HT1080 (cell line): ENCODE data around the gene NUB1. TPM values are rescaled to one million over a fixed set of nuclear protein-coding genes. Genes with fewer than 3 reads are reported as not detected.
A peak's percentile ranks its signal among the peaks of the same experiment; 100 is the strongest.

ENCODE experiments used
- DNase-seq: peaks from one replicate; pipeline ENCODE4 v3.0.0-alpha.2; 2015; ENCODE audit warnings: low read depth
- total RNA-seq: library from RNA; depleted of rRNA; stranded (reverse); fragments of >200 nt; shearing (Covaris generic); gene quantifications from 2 replicates; pipeline ENCODE4 v1.2.3, GENCODE V29; 2014

The NUB1 gene
- total RNA-seq, 1 experiment from 2014 or later: 57.7 TPM

- DNase-seq: no peak
These were observed 4.2 kb downstream of the NUB1 start for GRCh38 chr7:151345576-151346469.

DNA sequence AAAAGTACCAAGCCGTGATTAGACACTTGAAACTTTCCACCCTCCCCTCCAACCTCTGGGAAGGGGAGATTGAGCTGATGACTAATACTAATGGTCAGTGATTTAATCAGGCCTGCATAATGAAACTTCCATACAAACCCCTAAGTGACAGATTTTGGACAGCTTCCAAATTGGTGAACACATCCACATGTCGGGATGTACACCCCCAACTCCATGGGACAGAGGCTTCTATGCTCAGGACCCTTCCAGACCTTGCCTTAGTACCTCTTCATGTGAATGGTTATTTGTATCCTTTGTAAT is 4.8 kb downstream of the NUB1 start:
- no peak for DNase-seq

DNA sequence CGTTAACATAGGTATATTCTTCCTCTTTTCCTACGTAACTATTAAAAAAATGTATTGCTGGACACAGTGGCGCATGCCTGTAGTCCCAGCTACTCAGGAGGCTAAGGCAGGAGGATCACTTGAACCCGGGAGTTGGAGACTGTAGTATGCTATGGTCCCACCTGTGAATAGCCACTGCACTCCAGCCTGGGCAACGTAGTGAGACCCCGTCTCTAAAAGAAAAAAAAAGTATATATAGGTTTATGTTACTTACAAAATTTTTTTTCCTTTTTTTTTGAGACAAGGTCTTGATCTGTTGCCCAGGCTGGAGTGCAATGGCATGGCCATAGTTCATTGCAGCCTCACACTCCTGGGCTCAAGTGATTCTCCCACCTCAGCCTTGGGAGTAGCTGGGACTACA is 5.6 kb downstream of the NUB1 start:
- no peak for DNase-seq

- no peak for DNase-seq
These were observed 7.4 kb downstream of the NUB1 start for GRCh38 chr7:151348970-151349369.

DNA sequence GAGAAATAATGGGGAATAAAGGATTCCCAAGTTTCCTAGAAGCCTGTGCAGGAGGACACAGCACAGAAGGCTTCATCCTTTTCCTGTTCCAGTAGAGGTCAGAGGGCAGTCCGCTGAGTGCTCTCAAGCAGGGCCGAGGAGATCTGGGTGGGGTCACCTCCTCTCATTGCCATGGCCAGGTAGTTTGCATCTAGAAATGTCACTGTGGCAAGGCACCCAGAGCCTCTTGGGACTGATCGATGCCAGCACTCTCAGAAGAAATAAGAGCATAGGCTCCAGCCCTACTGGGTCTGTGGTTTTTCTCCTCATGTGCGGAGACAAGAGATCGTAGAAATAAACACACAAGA is 7.9 kb downstream of the NUB1 start:
- no peak for DNase-seq

GRCh38 chr7:151351027-151351426 is 9.4 kb downstream of the NUB1 start:
- DNase-seq: no peak

GRCh38 chr7:151351967-151352366 is 10.4 kb downstream of the NUB1 start:
- no peak for DNase-seq

- no peak for DNase-seq
These were observed 10.9 kb downstream of the NUB1 start for GRCh38 chr7:151352512-151352911.

DNA sequence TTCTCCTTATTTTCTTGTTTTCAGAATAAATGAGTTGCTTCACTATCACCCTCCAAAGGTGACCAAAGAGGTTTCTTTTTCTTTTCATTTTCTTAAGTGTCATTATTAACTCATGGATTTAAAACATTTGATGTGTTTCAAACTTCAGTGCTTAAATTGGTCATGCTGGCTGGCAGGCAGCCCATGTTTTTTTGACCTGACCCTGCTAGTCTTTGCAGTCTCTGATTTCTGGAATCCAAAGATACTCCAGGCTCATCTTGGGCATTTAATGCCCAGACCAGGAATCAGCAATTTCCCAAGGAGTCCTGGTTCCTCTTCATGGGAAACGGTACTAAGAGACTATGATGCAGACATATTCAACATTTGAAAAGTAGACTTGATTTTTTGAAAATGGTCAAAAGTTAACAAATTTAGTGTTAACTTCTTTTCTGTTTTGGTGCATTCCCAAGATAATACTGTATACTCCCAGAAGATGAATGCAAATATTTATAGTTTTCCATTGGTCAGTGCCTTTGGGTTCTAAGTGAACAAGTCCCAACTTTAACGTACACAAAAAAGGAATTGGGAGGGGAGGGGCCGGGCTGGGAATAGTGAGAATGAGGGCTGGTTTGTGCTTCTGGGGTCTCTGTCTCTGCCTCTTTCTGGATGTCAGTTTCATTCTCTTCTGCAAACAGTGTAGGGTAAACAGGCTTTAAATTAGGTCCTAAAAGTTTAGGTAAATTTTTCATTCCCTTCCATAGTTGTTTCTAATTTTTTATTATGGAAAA is 19.8 kb downstream of the NUB1 start:
- no peak for DNase-seq

DNA sequence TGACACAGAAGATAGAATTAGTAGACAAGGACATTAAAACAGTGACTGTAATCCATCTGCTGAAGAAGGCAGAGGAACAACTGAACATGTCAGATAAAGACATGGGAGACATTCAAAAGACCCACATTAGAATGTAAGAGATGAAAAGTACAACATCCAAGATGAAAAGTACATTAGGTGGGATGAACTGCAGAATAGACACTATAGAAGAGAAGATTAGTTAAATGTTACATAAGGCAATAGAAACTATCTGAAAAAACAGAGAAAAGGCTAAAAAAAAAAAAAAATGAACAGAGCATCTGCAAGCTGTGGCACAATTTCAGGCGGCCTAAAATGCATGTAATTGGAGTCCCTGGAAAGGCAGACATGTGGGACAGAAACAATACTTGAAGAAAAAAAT is 21.6 kb downstream of the NUB1 start:
- DNase-seq: no peak

DNA sequence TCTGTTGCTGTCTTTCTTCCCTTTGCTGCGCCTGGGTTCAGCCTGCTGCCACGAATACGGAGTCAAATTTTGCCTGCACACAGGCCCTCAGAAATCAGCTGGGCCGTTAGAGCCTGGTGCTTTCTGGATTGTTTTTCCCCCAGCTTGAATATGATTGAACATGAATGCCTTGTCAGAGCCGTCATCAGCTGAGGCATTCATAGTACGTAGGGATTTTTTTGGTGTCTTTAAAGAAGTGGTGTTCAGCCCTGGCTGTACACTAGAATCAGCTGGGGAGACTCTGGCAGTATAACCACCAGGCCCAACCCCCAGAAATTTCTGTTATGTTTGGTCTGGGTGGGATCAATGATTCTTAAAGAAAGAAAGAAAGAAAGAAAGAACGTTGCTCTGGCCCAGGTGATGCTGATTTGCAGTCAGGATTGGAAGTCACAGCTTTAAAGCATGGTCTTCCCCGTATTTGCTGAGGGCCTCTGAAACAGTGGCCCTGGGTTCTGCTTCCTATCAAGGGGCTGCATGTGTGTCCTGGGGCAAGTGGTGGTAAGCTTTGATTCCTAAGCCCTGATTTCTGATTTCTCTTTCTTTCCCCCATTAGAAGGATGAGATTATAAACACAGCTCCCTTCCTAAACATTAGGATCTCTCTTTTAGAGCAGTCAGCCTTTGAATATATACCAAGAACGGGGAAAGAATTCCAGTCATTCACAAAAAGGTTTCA is 24.7 kb downstream of the NUB1 start:
- no peak for DNase-seq

- no peak for DNase-seq
These were observed 25.2 kb downstream of the NUB1 start for GRCh38 chr7:151366880-151367222.

DNA sequence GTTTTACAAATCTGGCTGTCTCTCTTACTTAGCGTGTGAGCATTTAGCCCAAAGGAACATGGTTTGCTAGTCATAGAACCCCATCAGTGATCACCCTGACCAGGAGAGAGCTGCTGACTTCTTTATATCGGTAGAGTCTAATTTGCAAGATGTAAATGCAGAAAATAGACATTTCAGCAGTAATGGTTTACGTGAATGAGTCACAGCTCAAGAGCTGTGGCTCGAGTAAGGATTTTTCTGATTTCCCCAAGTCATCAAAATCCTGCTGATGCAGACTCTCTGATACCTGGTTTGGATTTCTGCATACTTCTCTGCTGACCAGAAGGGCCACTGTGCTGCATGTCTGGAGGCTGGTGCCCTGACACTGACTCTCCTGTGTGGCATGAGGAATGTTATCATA is 25.7 kb downstream of the NUB1 start:
- no peak for DNase-seq

- peak; percentile 76 for DNase-seq
These were observed 26.5 kb downstream of the NUB1 start for GRCh38 chr7:151368136-151368571.

DNA sequence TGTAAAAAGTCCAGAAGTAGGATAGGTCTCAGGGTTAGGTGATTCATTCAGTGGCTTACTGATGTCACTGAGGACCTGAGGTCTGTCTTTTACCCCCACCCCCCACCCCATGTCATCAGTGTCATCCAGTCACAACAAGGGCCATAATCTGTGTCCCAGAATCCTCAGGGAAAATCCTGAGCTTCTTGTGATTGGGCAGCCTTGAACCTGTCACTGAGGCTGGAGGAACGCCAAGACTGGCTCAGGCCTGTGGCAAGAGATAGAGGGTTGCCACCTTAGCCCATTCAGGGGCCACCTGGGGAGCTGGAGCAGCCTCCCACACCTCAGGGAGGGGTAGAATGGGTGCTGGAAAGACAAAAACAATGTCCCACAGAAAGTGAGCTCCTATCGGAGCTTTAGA is 29.7 kb downstream of the NUB1 start:
- no peak for DNase-seq

DNA sequence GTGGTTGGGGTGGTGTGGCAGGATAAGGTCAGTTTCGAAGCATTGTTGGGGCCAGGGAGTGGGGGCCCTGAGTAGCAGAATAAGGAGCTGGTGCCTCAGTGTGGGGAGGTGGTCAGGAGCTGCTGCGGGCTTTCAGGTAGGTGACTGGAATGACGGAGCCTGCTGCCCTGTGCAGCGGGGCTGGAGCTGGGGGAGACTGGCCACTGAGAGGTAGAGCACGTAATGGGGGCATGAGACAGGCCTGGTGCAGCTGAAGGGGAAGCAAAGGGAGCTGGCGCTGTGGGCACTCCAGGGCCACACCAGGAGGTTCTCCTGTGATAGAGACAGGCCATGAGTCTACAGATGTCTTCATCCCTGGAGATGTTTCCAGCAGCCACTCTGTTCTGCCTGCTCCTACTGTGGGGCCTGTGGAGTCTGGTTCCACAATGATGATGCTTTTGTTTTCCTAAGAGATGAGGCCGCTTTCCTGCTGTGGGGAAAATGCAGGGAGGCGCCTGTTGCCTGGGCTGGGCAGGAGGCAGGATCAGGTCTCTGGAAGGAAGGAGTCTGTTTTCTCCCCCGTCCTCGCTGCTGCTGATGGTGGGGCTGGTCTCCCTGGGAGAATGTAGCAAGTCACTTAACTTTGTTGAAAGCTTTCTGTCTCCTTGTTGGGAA is 31.1 kb downstream of the NUB1 start:
- DNase-seq: no peak

- no peak for DNase-seq
These were observed 32.0 kb downstream of the NUB1 start for GRCh38 chr7:151373599-151373998.

GRCh38 chr7:151374139-151374538 is 32.5 kb downstream of the NUB1 start:
- DNase-seq: no peak

- no peak for DNase-seq
These were observed 33.1 kb downstream of the NUB1 start for GRCh38 chr7:151374726-151375125.

- no peak for DNase-seq
These were observed 34.1 kb downstream of the NUB1 start for GRCh38 chr7:151375530-151376217.

DNA sequence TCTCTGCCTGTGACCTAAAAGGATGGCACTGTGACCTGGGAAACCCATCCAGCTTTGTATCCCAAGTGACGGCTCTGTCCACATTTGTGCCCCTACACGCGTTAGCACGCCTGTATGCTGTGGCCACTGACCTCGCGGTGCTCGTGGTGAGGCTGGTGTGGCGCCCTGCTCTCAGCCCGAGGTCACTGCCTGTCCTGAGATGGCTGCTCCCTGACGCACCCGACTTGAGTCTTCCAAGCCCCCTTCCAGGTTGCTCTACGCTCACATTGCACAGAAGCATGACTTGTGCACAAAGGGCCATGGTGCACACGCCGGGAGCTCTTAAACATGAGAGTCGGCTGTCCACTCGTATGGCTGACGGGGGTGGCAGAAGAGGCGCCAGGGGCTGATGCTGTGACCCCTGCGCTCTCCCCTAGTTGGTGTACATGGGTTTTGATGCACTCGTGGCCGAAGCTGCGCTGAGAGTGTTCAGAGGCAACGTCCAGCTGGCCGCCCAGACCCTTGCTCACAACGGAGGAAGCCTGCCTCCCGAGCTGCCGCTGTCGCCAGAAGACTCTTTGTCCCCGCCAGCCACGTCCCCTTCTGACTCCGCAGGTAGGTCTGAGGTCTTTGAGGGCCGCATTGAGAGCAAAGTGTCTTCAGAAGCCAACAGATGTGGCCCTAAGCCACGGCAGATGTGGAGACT is 34.7 kb downstream of the NUB1 start:
- DNase-seq: no peak
